Measurements from ENCODE around the gene SLC35F4. TPM values are rescaled to one million over a fixed set of nuclear protein-coding genes. Genes with fewer than 3 reads are reported as not detected.
"Not testable (repeated sequence)": the region's sequence is repeated elsewhere in the genome, so short reads cannot be mapped to it uniquely, and the experiment has no call there.

Gene SLC35F4
- total RNA-seq, 1 experiment from 2014 or later: not detected

DNA sequence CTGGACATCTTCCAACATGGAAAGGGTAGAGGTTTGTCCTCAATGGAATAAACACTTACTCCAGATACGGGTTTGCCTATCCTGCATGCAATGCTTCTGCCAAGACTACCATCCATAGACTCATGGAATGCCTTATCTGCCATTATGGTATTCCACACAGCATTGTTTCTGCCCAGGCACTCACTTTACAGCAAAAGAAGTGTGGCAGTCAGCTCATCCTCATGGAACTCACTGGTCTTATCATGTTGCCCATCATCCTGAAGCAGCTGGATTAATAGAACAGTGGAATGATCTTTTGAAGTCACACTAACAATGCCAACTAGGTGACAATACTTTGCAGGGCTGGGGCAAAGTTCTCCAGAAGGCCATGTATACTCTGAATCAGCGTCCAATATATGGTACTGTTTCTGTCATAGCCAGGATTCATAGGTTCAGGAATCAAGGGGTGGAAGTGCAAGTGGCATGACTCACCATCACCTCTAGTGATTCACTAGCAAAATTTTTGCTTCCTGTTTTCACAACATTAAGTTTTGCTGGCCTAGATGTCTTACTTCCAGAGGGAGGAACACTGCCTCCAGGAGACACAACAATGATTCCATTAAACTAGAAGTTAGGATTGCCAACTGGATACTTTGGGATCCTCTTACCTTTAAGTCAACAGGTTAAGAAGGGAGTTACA, 140.4 kb downstream of the SLC35F4 start:
- Histone ChIP-seq H3K27me3 (ENCODE audit: insufficient read depth, low read length) (no peaks in the 10 kb centered on the region), H3K27ac (ENCODE audit: insufficient read length, low read depth, low read length) (no peak overlapping the region), H3K23me2 (ENCODE audit: insufficient read length, low read depth, low read length, poor library complexity, severe bottlenecking) (no peaks in the 10 kb centered on the region), H3K79me2 (ENCODE audit: insufficient read depth, low read length) (no peaks in the 10 kb centered on the region), H4K5ac (ENCODE audit: insufficient read length, low read depth, low read length) (no peak overlapping the region), H3K14ac (ENCODE audit: insufficient read depth, low read length) (no peak overlapping the region), H3T11ph (ENCODE audit: low read length) (no peak overlapping the region), H3K4me2 (ENCODE audit: insufficient read depth, insufficient read length, low read length) (no peak overlapping the region), H2BK15ac (ENCODE audit: low read depth, low read length) (no peak overlapping the region), H2AK5ac (ENCODE audit: insufficient read length, low read length) (no peak overlapping the region), H2BK5ac (ENCODE audit: insufficient read length, low read length) (no peak overlapping the region), H2BK120ac (ENCODE audit: low read depth, low read length, poor library complexity, severe bottlenecking) (no peak overlapping the region), H3K79me1 (ENCODE audit: insufficient read depth, low read depth, low read length, poor library complexity, severe bottlenecking) (no peaks in the 10 kb centered on the region), H2BK20ac (ENCODE audit: low read depth, low read length, poor library complexity, severe bottlenecking) (no peak overlapping the region), H3K4ac (ENCODE audit: low read depth, low read length) (no peak overlapping the region), H3K56ac (ENCODE audit: insufficient read length, low read depth, low read length) (no peak overlapping the region), H3K9me3 (ENCODE audit: control insufficient read depth, low read depth, low read length) (no peaks in the 10 kb centered on the region), H4K8ac (replicated peaks; ENCODE audit: insufficient read length, low read depth, low read length) (no peak overlapping the region), H3K23ac (ENCODE audit: insufficient read length, low read depth, low read length) (no peak overlapping the region), H3K18ac (ENCODE audit: insufficient read length, low read depth, low read length) (no peak overlapping the region), H4K91ac (ENCODE audit: insufficient read length, low read depth, low read length) (no peak overlapping the region), H2AFZ (ENCODE audit: low read length) (no peak overlapping the region), H2BK12ac (ENCODE audit: insufficient read length, low read depth, low read length) (no peak overlapping the region), H3K9ac (ENCODE audit: extremely low read depth, insufficient read length, low read length) (no peak overlapping the region), H3K4me1 (ENCODE audit: insufficient read depth, low read length) (peaks cover 10% of the 10 kb centered on the region), H4K20me1 (ENCODE audit: control insufficient read depth, insufficient read depth, insufficient read length) (no peaks in the 10 kb centered on the region)
- TF ChIP-seq, protein P1, sequence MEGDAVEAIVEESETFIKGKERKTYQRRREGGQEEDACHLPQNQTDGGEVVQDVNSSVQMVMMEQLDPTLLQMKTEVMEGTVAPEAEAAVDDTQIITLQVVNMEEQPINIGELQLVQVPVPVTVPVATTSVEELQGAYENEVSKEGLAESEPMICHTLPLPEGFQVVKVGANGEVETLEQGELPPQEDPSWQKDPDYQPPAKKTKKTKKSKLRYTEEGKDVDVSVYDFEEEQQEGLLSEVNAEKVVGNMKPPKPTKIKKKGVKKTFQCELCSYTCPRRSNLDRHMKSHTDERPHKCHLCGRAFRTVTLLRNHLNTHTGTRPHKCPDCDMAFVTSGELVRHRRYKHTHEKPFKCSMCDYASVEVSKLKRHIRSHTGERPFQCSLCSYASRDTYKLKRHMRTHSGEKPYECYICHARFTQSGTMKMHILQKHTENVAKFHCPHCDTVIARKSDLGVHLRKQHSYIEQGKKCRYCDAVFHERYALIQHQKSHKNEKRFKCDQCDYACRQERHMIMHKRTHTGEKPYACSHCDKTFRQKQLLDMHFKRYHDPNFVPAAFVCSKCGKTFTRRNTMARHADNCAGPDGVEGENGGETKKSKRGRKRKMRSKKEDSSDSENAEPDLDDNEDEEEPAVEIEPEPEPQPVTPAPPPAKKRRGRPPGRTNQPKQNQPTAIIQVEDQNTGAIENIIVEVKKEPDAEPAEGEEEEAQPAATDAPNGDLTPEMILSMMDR (conservative IDR thresholded peaks at IDR 0.05): no peak
- peaks cover 0 to 15% (median 12%) of the 10 kb centered on the region in 3 experiments; a peak in 5 of 7 replicates for H3K36me3 Mint-ChIP-seq (ENCODE audit: insufficient read depth in 1 of 3, low read depth in 3 of 3)
- no CpG with 5 or more reads among the region's 2 CpGs for WGBS (ENCODE audit: extremely low coverage, insufficient read length, low lambda C conversion rate)
- peaks cover 23 to 29% of the 10 kb centered on the region in 2 experiments for H3K4me1 Mint-ChIP-seq
- no peak overlapping the region for H3K4me3 Mint-ChIP-seq
- peaks cover 6 to 20% of the 10 kb centered on the region in 2 experiments; a peak in 4 of 5 replicates for H3K9me3 Mint-ChIP-seq
- DNase-seq: no peak
- H3K27me3 Mint-ChIP-seq (ENCODE audit: low read depth): no peaks in the 10 kb centered on the region
- no peak overlapping the region for H3K27ac Mint-ChIP-seq

DNA sequence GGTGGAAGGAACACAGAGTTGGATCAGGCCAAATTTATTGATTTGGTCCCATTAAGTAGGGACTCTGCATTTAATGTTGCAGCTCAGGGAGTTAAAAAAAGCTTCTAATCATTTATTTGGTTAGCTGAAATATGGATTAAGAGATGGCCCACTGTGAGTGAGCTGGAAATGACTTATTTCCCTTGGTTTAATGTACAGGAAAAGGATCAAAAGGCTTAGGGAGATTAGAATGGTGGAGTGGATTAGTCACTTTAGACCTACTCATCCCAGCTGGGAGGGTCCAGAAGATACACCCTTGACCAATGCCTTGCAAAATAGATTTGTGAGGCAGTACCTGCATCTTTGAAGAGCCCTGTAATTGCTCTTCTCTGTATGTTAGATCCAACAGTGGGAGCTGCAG, 143.8 kb downstream of the SLC35F4 start:
- H3K4me1 Mint-ChIP-seq; H4K8ac ChIP-seq (replicated peaks; ENCODE audit: insufficient read length, low read depth, low read length); H3K27ac Mint-ChIP-seq; DNase-seq; H4K5ac ChIP-seq (ENCODE audit: insufficient read length, low read depth, low read length); H4K91ac ChIP-seq (ENCODE audit: insufficient read length, low read depth, low read length); H3K27ac ChIP-seq (ENCODE audit: insufficient read length, low read depth, low read length); H3K14ac ChIP-seq (ENCODE audit: insufficient read depth, low read length); H3K79me2 ChIP-seq (ENCODE audit: insufficient read depth, low read length); H3K18ac ChIP-seq (ENCODE audit: insufficient read length, low read depth, low read length); H3K23ac ChIP-seq (ENCODE audit: insufficient read length, low read depth, low read length); H3K9me3 ChIP-seq (ENCODE audit: control insufficient read depth, low read depth, low read length); H3K9ac ChIP-seq (ENCODE audit: extremely low read depth, insufficient read length, low read length); H2BK120ac ChIP-seq (ENCODE audit: low read depth, low read length, poor library complexity, severe bottlenecking); H3K4me2 ChIP-seq (ENCODE audit: insufficient read depth, insufficient read length, low read length); H3K79me1 ChIP-seq (ENCODE audit: insufficient read depth, low read depth, low read length, poor library complexity, severe bottlenecking); H3K4me3 Mint-ChIP-seq; H2BK12ac ChIP-seq (ENCODE audit: insufficient read length, low read depth, low read length); H2BK5ac ChIP-seq (ENCODE audit: insufficient read length, low read length); H3K23me2 ChIP-seq (ENCODE audit: insufficient read length, low read depth, low read length, poor library complexity, severe bottlenecking); H2BK15ac ChIP-seq (ENCODE audit: low read depth, low read length); H2AK5ac ChIP-seq (ENCODE audit: insufficient read length, low read length); H3K27me3 Mint-ChIP-seq (ENCODE audit: low read depth); H2BK20ac ChIP-seq (ENCODE audit: low read depth, low read length, poor library complexity, severe bottlenecking); H3K56ac ChIP-seq (ENCODE audit: insufficient read length, low read depth, low read length); H4K20me1 ChIP-seq (ENCODE audit: control insufficient read depth, insufficient read depth, insufficient read length); H2AFZ ChIP-seq (ENCODE audit: low read length); H3T11ph ChIP-seq (ENCODE audit: low read length); H3K4ac ChIP-seq (ENCODE audit: low read depth, low read length); H3K27me3 ChIP-seq (ENCODE audit: insufficient read depth, low read length); H3K4me1 ChIP-seq (ENCODE audit: insufficient read depth, low read length): not testable (repeated sequence)
- Mint-ChIP-seq H3K9me3 (peaks cover 6 to 29% of the 10 kb centered on the region in 2 experiments; a peak in 4 of 5 replicates), H3K36me3 (ENCODE audit: insufficient read depth in 1 of 3, low read depth in 3 of 3) (peaks cover 3 to 18% (median 12%) of the 10 kb centered on the region in 3 experiments; a peak in 6 of 7 replicates)
